Fibroblast of mammary gland (primary cell): Measurements from ENCODE around the gene AGPAT3.
A peak's percentile ranks its signal among the peaks of the same experiment; 100 is the strongest.

Experiments
- DNase-seq: peaks from one replicate; pipeline ENCODE4 v3.0.0-alpha.2; 2010; ENCODE audit warnings: low read depth
- H3K4me3 ChIP-seq: 2 replicates; pipeline ENCODE4 v1.5.1; 2011; ENCODE audit warnings: low read depth, mild to moderate bottlenecking, low read length, moderate library complexity; ENCODE audit not compliant: control insufficient read depth
- CTCF ChIP-seq: conservative IDR thresholded peaks from 2 replicates; pipeline ENCODE4 v1.5.1; 2011; ENCODE audit warnings: low read depth, low read length, inconsistent platforms; ENCODE audit not compliant: control insufficient read depth, insufficient read depth

Gene AGPAT3

DNA sequence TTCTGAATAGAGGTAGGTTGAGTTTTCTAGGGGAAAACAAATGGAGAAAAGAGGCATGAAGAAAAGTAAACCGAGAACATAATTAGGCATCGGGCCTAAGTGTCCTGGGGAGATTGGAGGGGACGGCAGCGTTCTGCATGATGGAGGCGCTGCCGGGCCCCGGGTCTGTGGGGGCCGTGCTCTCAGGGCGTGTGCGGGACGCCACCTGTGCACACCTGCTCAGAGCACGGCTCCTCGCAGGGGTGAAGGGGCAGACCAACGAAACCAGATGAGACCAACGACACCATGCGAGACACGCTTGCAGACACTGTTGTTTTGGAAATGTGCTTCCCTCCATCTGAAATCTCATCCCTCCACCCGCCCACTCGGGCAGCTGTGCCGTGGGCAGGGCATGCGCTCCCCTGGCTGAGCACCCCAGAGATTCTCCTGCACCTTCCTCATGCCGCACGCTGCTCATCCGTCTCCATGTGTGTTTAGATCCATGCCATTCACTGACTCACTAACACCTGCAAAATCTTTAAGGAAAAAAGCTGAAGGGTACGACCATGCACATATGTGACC is 118.9 kb downstream of the AGPAT3 start:
- TF ChIP-seq CTCF = no peak
- DNase-seq = no peak

GRCh38 chr21:43984905-43985689 is 120.1 kb downstream of the AGPAT3 start:
- peak; percentile 10 for DNase-seq
- no peak for TF ChIP-seq CTCF
- H3K4me3 ChIP-seq = no peak overlapping the region

More for the DNA sequence above, 118.9 kb downstream of the AGPAT3 start:
- no peak overlapping the region for H3K4me3 ChIP-seq

- DNase-seq = no peak
- no peak overlapping the region for H3K4me3 ChIP-seq
- TF ChIP-seq CTCF = no peak
Measured at GRCh38 chr21:43985690-43986251, 120.7 kb downstream of the AGPAT3 start.

DNA sequence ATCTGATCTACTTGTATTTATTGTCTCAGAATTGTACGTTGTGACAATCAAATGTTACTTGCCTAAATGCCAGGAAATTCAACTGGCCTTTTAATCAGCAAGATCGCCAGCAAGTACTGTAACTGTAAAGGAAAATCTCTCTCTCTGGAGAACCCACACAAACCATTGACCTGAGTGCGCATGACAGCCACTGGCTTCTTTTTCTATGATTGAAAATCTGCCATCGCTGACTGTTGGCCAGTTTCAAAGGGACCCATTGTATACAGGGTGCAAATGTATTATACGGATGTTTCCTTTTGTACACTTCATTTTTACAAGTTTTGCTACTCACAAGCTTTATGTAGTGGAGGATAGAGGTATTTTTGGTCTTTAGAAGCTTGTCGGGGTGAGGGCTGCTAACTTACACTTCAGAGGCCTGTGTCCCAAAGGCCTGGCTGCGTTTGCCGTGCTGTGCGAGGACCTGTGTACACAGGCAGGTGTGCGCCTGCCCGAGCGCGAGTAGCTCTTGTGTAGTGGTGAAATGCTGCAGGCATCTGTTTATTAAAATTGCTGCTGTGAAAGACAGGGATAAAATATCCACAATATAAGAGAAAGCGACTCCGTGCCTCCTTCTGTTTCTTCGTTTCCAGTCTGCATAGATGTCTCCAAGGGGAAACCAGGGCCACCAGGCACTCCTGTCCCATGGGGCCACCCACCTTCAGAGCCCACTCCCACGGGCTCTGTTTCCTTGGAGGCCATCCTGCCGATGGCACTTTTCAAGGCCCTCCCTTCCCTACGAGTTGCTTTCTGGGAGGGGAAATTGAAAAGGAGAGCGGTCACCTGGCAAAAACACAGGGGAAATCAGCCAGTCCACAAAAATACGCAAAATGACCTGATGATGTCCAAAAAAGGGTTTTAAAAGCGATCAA is 121.8 kb downstream of the AGPAT3 start:
- DNase-seq = no peak
- no peak overlapping the region for H3K4me3 ChIP-seq
- no peak for TF ChIP-seq CTCF

DNA sequence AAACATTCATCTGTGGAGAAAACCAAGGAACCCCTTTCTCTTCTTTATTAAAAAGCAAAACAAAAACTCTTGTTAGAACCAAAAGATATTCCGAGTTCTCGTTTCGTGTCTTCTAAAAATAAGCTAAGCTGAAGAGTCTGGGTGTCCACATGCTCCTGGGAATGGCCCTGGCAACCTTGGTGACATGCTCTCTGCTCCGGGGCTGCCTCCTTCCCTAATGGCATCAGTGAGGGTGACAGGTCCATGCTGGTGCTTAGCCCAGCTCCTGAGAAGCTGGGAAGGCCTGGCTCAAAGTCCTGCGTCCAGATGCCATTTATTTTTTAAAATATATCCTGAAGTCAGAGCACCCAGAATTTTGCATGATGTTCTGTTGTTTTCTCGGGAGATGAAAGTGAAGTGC is 122.5 kb downstream of the AGPAT3 start:
- no peak for DNase-seq
- H3K4me3 ChIP-seq = no peak overlapping the region
- TF ChIP-seq CTCF = no peak

DNA sequence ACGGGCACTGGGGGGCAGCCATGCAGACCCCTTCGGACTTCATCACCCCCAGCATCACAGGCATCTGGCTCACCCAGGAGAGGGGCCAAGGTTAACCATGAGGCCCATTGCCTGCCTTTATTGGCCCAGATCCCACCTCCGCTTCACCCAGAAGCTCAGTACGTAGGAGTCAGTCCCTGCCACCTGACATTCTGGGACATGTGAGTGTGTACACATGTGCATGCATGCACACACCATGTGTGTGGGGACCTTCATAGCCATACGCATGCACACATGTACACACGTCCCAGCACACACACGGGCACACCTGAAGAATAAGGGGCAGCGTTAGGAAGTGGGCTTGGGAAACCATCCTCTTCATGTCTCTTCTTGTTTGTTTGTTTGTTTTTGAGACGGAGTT is 123.0 kb downstream of the AGPAT3 start:
- no peak overlapping the region for H3K4me3 ChIP-seq
- no peak for DNase-seq
- TF ChIP-seq CTCF = no peak
